ENCODE measurements around the gene MKX. TPM values are rescaled to one million over a fixed set of nuclear protein-coding genes. Genes with fewer than 3 reads are reported as not detected.
"Not testable (repeated sequence)": the region's sequence is repeated elsewhere in the genome, so short reads cannot be mapped to it uniquely, and the experiment has no call there.

MKX gene
- total RNA-seq, 1 donor from 2014 or later: 22.1 TPM

GRCh38 chr10:27687743-27688142 is 57.9 kb downstream of the MKX start:
- no peaks in the 10 kb centered on the region for H3K9me3 Mint-ChIP-seq (ENCODE audit: low read depth)
- TF ChIP-seq CTCF (IDR thresholded peaks at IDR 0.05): no peak
- no peaks in the 10 kb centered on the region for H3K27me3 Mint-ChIP-seq (ENCODE audit: low read depth)
- no peak for DNase-seq (ENCODE audit: low spot score)
- peak overlapping the region; percentile 10 for H3K27ac Mint-ChIP-seq (ENCODE audit: unreplicated experiment)
- peaks cover 33% of the 10 kb centered on the region for H3K4me1 Mint-ChIP-seq (ENCODE audit: low read depth)
- H3K36me3 Mint-ChIP-seq (ENCODE audit: low read depth): peaks cover 2% of the 10 kb centered on the region
- H3K4me3 Mint-ChIP-seq (ENCODE audit: unreplicated experiment): no peak overlapping the region

- Mint-ChIP-seq H3K27ac (ENCODE audit: unreplicated experiment) (peak overlapping the region; percentile 70), H3K27me3 (ENCODE audit: low read depth) (no peaks in the 10 kb centered on the region), H3K4me3 (ENCODE audit: unreplicated experiment) (peak overlapping the region; percentile 3), H3K36me3 (ENCODE audit: low read depth) (peaks cover 2% of the 10 kb centered on the region), H3K9me3 (ENCODE audit: low read depth) (no peaks in the 10 kb centered on the region), H3K4me1 (ENCODE audit: low read depth) (peaks cover 31% of the 10 kb centered on the region)
- TF ChIP-seq CTCF (IDR thresholded peaks at IDR 0.05): no peak
- no peak for DNase-seq (ENCODE audit: low spot score)
These were observed 58.3 kb downstream of the MKX start for GRCh38 chr10:27687326-27687725.

GRCh38 chr10:27685681-27686080 is 59.9 kb downstream of the MKX start:
- Mint-ChIP-seq H3K4me3 (ENCODE audit: unreplicated experiment) (no peak overlapping the region), H3K4me1 (ENCODE audit: low read depth) (peaks cover 33% of the 10 kb centered on the region), H3K9me3 (ENCODE audit: low read depth) (no peaks in the 10 kb centered on the region), H3K27me3 (ENCODE audit: low read depth) (no peaks in the 10 kb centered on the region), H3K36me3 (ENCODE audit: low read depth) (no peaks in the 10 kb centered on the region), H3K27ac (ENCODE audit: unreplicated experiment) (no peak overlapping the region)
- no peak for TF ChIP-seq CTCF (IDR thresholded peaks at IDR 0.05)
- no peak for DNase-seq (ENCODE audit: low spot score)

GRCh38 chr10:27683226-27683625 is 62.4 kb downstream of the MKX start:
- H3K9me3 Mint-ChIP-seq (ENCODE audit: low read depth): no peaks in the 10 kb centered on the region
- no peaks in the 10 kb centered on the region for H3K36me3 Mint-ChIP-seq (ENCODE audit: low read depth)
- H3K27ac Mint-ChIP-seq (ENCODE audit: unreplicated experiment): no peak overlapping the region
- H3K27me3 Mint-ChIP-seq (ENCODE audit: low read depth): no peaks in the 10 kb centered on the region
- TF ChIP-seq CTCF (IDR thresholded peaks at IDR 0.05): no peak
- H3K4me3 Mint-ChIP-seq (ENCODE audit: unreplicated experiment): no peak overlapping the region
- H3K4me1 Mint-ChIP-seq (ENCODE audit: low read depth): peaks cover 41% of the 10 kb centered on the region
- no peak for DNase-seq (ENCODE audit: low spot score)

- H3K27ac Mint-ChIP-seq (ENCODE audit: unreplicated experiment); DNase-seq (ENCODE audit: low spot score): not testable (repeated sequence)
These were observed 63.8 kb downstream of the MKX start for GRCh38 chr10:27681795-27682194.

More at GRCh38 chr10:27681795-27682194, 63.8 kb downstream of the MKX start:
- H3K27me3 Mint-ChIP-seq (ENCODE audit: low read depth); H3K36me3 Mint-ChIP-seq (ENCODE audit: low read depth); H3K9me3 Mint-ChIP-seq (ENCODE audit: low read depth); H3K4me3 Mint-ChIP-seq (ENCODE audit: unreplicated experiment): not testable (repeated sequence)
- H3K4me1 Mint-ChIP-seq (ENCODE audit: low read depth): peaks cover 28% of the 10 kb centered on the region
